ENCODE results near the gene SNIP1.

Gene SNIP1
- long read RNA-seq, full-length matches to known transcripts: 5 of 5 reads
- long read RNA-seq, partial matches to known transcripts: 0 of 5 reads
- long read RNA-seq, other reads (novel, unspliced or antisense): 0 of 5 reads

- DNase-seq (ENCODE audit: low read depth in 1 of 2, low spot score in 1 of 2): peak; percentile 87 to 95
- Histone ChIP-seq H3K27me3 (ENCODE audit: insufficient read depth, poor library complexity, severe bottlenecking) (no peaks in the 10 kb centered on the region), H3K4me3 (replicated peaks; ENCODE audit: insufficient read depth, low read length) (peak within 1 kb of the TSS; percentile 100), H3K27ac (replicated peaks) (peak within 1 kb of the TSS; percentile 80)
- TF ChIP-seq GABPA (IDR thresholded peaks at IDR 0.05; ENCODE audit: low read depth) (peak; percentile 97), CTCF (IDR thresholded peaks at IDR 0.05; ENCODE audit: insufficient read depth, low read length) (no peak), REST (IDR thresholded peaks at IDR 0.05; ENCODE audit: insufficient replicate concordance, low read depth) (peak; percentile 50), POLR2AphosphoS5 (IDR thresholded peaks at IDR 0.05; ENCODE audit: low read depth) (peak; percentile 66), SPI1 (IDR thresholded peaks at IDR 0.05; ENCODE audit: borderline replicate concordance, low read depth) (peak; percentile 49; the same call in 1 of the 2 replicates)
Measured at GRCh38 chr1:37553927-37554808, at the start of gene SNIP1. Gene SNIP1, minus strand, starts transcription at chr1:37554293. Its CDS starts 64 bp downstream, at chr1:37554229.

- no peak overlapping the region for H3K27ac ChIP-seq (replicated peaks)
- TF ChIP-seq CTCF (IDR thresholded peaks at IDR 0.05; ENCODE audit: insufficient read depth, low read length): peak; percentile 48
- TF ChIP-seq POLR2AphosphoS5 (IDR thresholded peaks at IDR 0.05; ENCODE audit: low read depth): no peak
- DNase-seq (ENCODE audit: low read depth in 1 of 2, low spot score in 1 of 2): peak in 1 of 2 experiments; percentile 35
Measured at GRCh38 chr1:37602750-37603694, 48.9 kb upstream of the SNIP1 start.

GRCh38 chr1:37601441-37601840 lies 47.3 kb upstream of the SNIP1 start:
- TF ChIP-seq POLR2AphosphoS5 (IDR thresholded peaks at IDR 0.05; ENCODE audit: low read depth) (no peak), GABPA (IDR thresholded peaks at IDR 0.05; ENCODE audit: low read depth) (no peak), SPI1 (IDR thresholded peaks at IDR 0.05; ENCODE audit: borderline replicate concordance, low read depth) (no peak), REST (IDR thresholded peaks at IDR 0.05; ENCODE audit: insufficient replicate concordance, low read depth) (no peak), CTCF (IDR thresholded peaks at IDR 0.05; ENCODE audit: insufficient read depth, low read length) (no peak)
- no peak overlapping the region for H3K4me3 ChIP-seq (replicated peaks; ENCODE audit: insufficient read depth, low read length)
- no peaks in the 10 kb centered on the region for H3K27me3 ChIP-seq (ENCODE audit: insufficient read depth, poor library complexity, severe bottlenecking)
- no peak overlapping the region for H3K27ac ChIP-seq (replicated peaks)
- DNase-seq (ENCODE audit: low read depth in 1 of 2, low spot score in 1 of 2): no peak

More at GRCh38 chr1:37602750-37603694, 48.9 kb upstream of the SNIP1 start:
- Histone ChIP-seq H3K4me3 (replicated peaks; ENCODE audit: insufficient read depth, low read length) (no peak overlapping the region), H3K27me3 (ENCODE audit: insufficient read depth, poor library complexity, severe bottlenecking) (no peaks in the 10 kb centered on the region)

Data from HL-60 (cell line).